HepG2 (cell line): ENCODE measurements around the gene MAFB. TPM values are rescaled to one million over a fixed set of nuclear protein-coding genes. Genes with fewer than 3 reads are reported as not detected.

Source experiments
- DMAP1 ChIP-seq: IDR thresholded peaks from 2 replicates; pipeline ENCODE4 v1.6.1; 2016
- HNF1B ChIP-seq: sonication (generic); formaldehyde crosslinking; IDR thresholded peaks from 2 replicates; pipeline ENCODE4 v1.5.1; 2020; ENCODE audit warnings: mild to moderate bottlenecking, moderate library complexity, missing genetic modification reagents
- MAFK ChIP-seq, 2 experiments: IDR thresholded peaks in 1 of 2; conservative IDR thresholded peaks in 1 of 2; 2 replicates each; pipeline ENCODE4 v1.6.1; 2011; ENCODE audit warnings: improper control_type of control experiment in 2 of 2, low read length in 2 of 2
- MTA3 ChIP-seq: sonication (generic); formaldehyde crosslinking; IDR thresholded peaks from 2 replicates; pipeline ENCODE4 v1.4.0; 2020; ENCODE audit warnings: missing genetic modification reagents
- MYPOP ChIP-seq: sonication (generic); formaldehyde crosslinking; IDR thresholded peaks from 2 replicates; pipeline ENCODE4 v1.8.1; 2023; ENCODE audit warnings: mild to moderate bottlenecking, moderate library complexity, missing genetic modification reagents
- PRDM4 ChIP-seq: sonication (generic); formaldehyde crosslinking; IDR thresholded peaks from 2 replicates; pipeline ENCODE4 v1.9.0; 2021; ENCODE audit warnings: missing genetic modification reagents, borderline replicate concordance
- SATB2 ChIP-seq: sonication (generic); formaldehyde crosslinking; IDR thresholded peaks from 2 replicates; pipeline ENCODE4 v1.5.0; 2020; ENCODE audit warnings: missing genetic modification reagents
- ZBTB33 ChIP-seq: sonication (generic); formaldehyde crosslinking; IDR thresholded peaks from 2 replicates; pipeline ENCODE4 v1.4.0; 2020; ENCODE audit warnings: missing genetic modification reagents
- ZFP91 ChIP-seq: sonication (generic); formaldehyde crosslinking; IDR thresholded peaks from 2 replicates; pipeline ENCODE4 v1.9.0; 2022; ENCODE audit warnings: missing genetic modification reagents, mild to moderate bottlenecking, borderline replicate concordance
- ZHX1 ChIP-seq: sonication (generic); formaldehyde crosslinking; IDR thresholded peaks from 2 replicates; pipeline ENCODE4 v1.8.1; 2022; ENCODE audit warnings: low read depth, mild to moderate bottlenecking, missing genetic modification reagents
- ZNF124 ChIP-seq: sonication (generic); formaldehyde crosslinking; IDR thresholded peaks from 2 replicates; pipeline ENCODE4 v1.4.0; 2020; ENCODE audit warnings: missing genetic modification reagents
- ZNF326 ChIP-seq: sonication (generic); formaldehyde crosslinking; IDR thresholded peaks from 2 replicates; pipeline ENCODE4 v1.4.0; 2020; ENCODE audit warnings: missing genetic modification reagents, borderline replicate concordance
- ZNF563 ChIP-seq: sonication (generic); formaldehyde crosslinking; IDR thresholded peaks from 2 replicates; pipeline ENCODE4 v1.8.0; 2022; ENCODE audit warnings: mild to moderate bottlenecking, moderate library complexity, missing genetic modification reagents
- ZSCAN5A ChIP-seq: sonication (generic); formaldehyde crosslinking; IDR thresholded peaks from 2 replicates; pipeline ENCODE4 v1.8.0; 2022; ENCODE audit warnings: mild to moderate bottlenecking, missing genetic modification reagents, borderline replicate concordance
- polyA plus RNA-seq, 8 experiments: library from polyadenylated mRNA; depleted of rRNA in 3 of 8; stranded (reverse) in 7 of 8; unstranded in 1 of 8; fragments of >200 nt; fragmentation: Illumina TruSeq in 4 of 8; extraction: Trizol in 4 of 8; gene quantifications; 2 replicates each; pipeline versions ENCODE4 v1.2.1 to v1.2.3, GENCODE V29; 2011 to 2016; ENCODE audit warnings: low read depth in 4 of 8, missing spikeins in 1 of 8, mixed read lengths in 1 of 8; ENCODE audit not compliant: insufficient read depth in 1 of 8
- total RNA-seq, 5 experiments: library from RNA; depleted of rRNA; stranded (reverse); fragments of >200 nt; fragmentation: Illumina TruSeq; extraction: Trizol; gene quantifications; 2 replicates each; pipeline ENCODE4 v1.2.3, GENCODE V29; 2016; ENCODE audit warnings: low read depth in 1 of 5

The MAFB gene
- total and polyA plus RNA-seq, 2 of the 13 experiments (the other 11 are each of a cell fraction or from before 2014, with no cell fraction given), result 0.08 to 0.11 TPM

- no peak for TF ChIP-seq ZNF326
- peak; percentile 13; the same call in 1 of the 2 replicates for TF ChIP-seq ZBTB33 (CRISPR knock-in tag)
- TF ChIP-seq MTA3 (CRISPR knock-in tag), result no peak
- TF ChIP-seq DMAP1, result peak; percentile 80; the same call in 1 of the 2 replicates
- peak; percentile 47; the same call in 1 of the 2 replicates for TF ChIP-seq ZFP91
- no peak for TF ChIP-seq ZNF124 (CRISPR knock-in tag)
- peak; percentile 50; the same call in 1 of the 2 replicates for TF ChIP-seq ZSCAN5A (CRISPR knock-in tag)
- TF ChIP-seq MAFK (conservative IDR thresholded peaks at IDR 0.05 in 1 of 2, IDR thresholded peaks at IDR 0.05 in 1 of 2; ENCODE audit: low read length in 2 of 2), result no peak
- no peak for TF ChIP-seq ZNF563 (CRISPR knock-in tag)
- TF ChIP-seq HNF1B (CRISPR knock-in tag), result peak; percentile 91
- no peak for TF ChIP-seq PRDM4 (CRISPR knock-in tag)
- TF ChIP-seq MYPOP (CRISPR knock-in tag), result no peak; the same call in 1 of the 2 replicates
- TF ChIP-seq SATB2 (CRISPR knock-in tag), result no peak
- no peak for TF ChIP-seq ZHX1 (CRISPR knock-in tag)
Measured at GRCh38 chr20:40668449-40669228, 20.4 kb downstream of the MAFB start (continued).
